ENCODE measurements around the gene PCDHB15.
A peak's percentile ranks its signal among the peaks of the same experiment; 100 is the strongest.

The PCDHB15 gene

DNA sequence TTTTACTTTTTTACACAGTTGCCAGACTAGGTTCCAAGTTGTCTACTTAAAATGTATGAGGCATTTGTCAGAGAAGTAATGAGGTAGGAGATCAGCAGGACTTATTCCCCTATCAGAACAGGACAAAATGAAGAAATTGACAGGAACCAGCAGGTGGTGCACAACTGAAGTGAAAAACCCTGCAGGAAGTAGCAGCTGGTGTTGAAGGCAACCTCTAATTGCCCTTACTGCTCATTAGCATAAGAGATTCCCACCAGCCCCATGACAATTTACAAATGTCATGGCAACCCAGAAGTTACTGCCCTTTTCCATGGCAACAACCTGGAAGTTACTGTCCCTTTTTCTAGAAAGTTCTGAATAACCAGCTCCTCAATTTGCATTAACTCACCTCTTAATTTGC is 5.4 kb downstream of the PCDHB15 start:
- DNase-seq = no peak

DNA sequence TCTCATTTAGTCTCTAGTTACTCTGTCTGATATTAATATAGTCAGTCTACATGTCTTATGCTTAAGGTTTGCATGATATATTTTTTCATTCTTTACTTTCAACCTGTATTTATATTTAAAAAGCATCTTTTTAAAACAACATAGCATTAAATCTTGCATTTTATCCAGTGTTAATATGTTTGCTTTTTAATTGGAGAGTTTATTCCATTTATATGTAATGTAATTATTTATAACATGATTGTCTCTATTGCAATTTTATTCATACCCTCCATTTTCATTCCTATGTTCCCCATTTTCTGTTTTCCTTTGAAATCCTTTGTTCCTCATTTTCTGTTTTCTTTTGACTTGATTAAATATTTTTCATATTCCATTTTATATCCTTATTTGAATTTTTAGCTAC is 13.3 kb downstream of the PCDHB15 start:
- DNase-seq = no peak

- DNase-seq = no peak
Observed at GRCh38 chr5:141258948-141259347, 13.8 kb downstream of the PCDHB15 start.

GRCh38 chr5:141260458-141261237 is 15.5 kb downstream of the PCDHB15 start:
- DNase-seq = peak; percentile 14

GRCh38 chr5:141261238-141261546 is 16.0 kb downstream of the PCDHB15 start:
- no peak for DNase-seq

DNA sequence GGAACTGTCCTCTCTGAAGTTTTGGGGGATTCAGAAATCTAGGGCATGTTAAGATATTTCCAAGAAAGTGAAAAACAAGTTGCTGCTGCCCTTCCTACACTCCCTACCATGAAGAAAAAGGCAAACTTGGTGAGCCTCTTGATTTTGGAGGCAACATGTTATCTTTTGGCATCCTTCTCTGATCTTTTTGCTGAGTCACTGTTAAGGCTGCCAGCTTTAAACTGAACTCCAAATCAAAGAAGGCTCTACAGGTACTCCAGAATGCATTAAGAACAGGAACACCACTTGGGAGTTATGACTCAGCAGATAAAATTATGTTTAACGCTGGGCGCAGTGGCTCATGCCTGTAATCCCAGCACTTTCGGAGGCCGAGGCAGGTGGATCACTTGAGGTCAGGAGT is 24.0 kb downstream of the PCDHB15 start:
- no peak for DNase-seq

DNA sequence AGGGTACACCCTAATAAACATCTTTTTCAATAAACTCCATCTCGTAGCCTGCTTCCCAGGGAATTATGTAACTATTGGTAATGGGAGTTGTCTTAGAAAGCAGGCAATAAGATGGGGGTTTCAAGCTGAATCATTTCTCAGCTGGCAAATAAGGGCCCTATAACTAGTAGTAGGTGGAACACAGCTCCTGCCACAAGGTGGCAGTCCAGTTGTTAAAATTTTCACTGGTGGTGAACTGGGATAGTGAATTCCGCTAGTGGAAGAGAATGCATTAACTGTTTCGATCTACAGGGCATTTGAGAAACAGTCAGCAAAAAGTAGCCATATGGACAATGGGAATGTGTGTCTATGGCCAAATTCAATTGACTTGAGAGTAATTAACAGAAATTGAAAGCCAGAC is 27.7 kb downstream of the PCDHB15 start:
- DNase-seq = no peak

DNA sequence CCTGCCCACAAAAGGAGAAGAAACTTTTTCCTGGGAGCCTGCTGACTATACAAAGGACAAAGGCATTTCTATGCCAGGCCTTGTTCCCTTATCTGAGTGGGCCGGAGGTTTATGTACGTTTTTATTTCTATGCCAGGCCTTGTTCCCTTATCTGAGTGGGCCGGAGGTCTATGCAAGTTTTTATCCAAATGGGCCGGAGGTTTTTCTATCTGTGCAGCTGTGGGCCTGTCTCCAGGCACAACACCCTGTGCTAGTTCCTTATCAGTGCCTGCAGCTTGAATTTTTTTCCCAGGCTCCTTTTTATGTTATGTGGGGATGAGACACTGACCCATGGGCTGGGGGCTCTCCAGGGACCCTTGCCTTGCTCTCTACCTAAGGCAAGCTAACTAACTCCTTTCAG is 53.2 kb downstream of the PCDHB15 start:
- no peak for DNase-seq

Measured in MV-4-11 (cell line).